GM21529 (cell line): ENCODE measurements around the gene CPSF7.
"Not testable (repeated sequence)": the region's sequence is repeated elsewhere in the genome, so short reads cannot be mapped to it uniquely, and the experiment has no call there.

Experiments used
- ATAC-seq: cut with Tn5 transposase; IDR thresholded peaks from one replicate; pipeline ENCODE4 v1.9.1; 2021; ENCODE audit not compliant: unreplicated experiment

CPSF7 gene, protein sequence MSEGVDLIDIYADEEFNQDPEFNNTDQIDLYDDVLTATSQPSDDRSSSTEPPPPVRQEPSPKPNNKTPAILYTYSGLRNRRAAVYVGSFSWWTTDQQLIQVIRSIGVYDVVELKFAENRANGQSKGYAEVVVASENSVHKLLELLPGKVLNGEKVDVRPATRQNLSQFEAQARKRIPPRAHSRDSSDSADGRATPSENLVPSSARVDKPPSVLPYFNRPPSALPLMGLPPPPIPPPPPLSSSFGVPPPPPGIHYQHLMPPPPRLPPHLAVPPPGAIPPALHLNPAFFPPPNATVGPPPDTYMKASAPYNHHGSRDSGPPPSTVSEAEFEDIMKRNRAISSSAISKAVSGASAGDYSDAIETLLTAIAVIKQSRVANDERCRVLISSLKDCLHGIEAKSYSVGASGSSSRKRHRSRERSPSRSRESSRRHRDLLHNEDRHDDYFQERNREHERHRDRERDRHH

DNA sequence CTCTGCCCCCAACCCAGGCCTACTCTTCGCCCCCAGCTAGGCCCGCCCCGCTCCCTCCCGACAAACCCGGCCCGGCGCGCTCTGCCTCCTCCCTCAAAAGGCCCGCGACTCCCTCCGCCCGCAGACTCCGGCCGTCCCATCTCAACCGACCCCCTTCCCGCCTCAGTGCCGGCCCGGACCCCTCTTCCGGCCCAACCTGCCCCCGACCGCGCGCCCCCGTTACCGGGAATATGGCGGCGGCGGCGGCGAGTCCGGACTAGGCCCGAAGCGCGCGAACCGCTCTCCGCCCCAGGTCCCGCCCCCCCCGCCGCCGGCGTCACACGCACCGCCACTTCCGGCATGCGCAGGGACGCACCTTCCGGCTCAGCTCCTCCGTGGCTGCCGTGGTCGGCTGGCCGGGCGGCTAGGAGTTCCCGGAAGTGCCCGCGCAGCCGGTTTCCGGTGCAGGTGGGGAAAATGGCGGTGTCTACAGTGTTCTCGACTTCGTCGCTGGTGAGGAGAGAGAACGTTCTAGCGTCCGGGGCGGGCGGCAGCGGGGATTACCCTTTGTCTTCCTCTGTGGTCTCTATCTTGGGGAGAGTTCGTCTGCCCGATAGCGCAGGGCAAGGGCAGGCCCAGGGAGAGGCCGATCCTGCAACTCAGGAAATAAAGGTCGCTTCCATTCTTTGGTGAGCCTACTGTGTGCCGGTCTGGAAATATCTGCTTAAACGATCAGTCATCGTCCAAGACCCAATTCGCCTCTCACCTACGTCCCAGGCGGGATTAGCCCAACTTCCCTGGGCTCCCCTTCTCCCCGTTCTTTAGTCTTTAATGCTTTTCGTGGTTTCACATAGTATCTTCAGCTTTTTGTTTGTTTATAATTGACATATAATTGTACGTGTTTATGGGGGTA lies at the start of gene CPSF7, which contains the start of gene SDHAF2:
Gene CPSF7 (minus strand): TSS at position 285 of the 892 bp plus-strand sequence. CDS start 740 bp downstream, outside the sequence.
Gene SDHAF2 (plus strand): TSS at position 434 of the 892 bp plus-strand sequence. CDS start 23 bp downstream, at position 457.
- peak; percentile 83 for ATAC-seq

- no peak for ATAC-seq
Observed at GRCh38 chr11:61477727-61478148, 48.0 kb upstream of the CPSF7 start.

GRCh38 chr11:61477126-61477525 lies 47.4 kb upstream of the CPSF7 start:
- ATAC-seq: no peak

GRCh38 chr11:61476371-61476770 lies 46.6 kb upstream of the CPSF7 start:
- ATAC-seq: no peak

- ATAC-seq: no peak
Observed at GRCh38 chr11:61475433-61475832, 45.7 kb upstream of the CPSF7 start.

- no peak for ATAC-seq
Observed at GRCh38 chr11:61474013-61474643, 44.4 kb upstream of the CPSF7 start.

- no peak for ATAC-seq
Observed at GRCh38 chr11:61473370-61474012, 43.7 kb upstream of the CPSF7 start.

DNA sequence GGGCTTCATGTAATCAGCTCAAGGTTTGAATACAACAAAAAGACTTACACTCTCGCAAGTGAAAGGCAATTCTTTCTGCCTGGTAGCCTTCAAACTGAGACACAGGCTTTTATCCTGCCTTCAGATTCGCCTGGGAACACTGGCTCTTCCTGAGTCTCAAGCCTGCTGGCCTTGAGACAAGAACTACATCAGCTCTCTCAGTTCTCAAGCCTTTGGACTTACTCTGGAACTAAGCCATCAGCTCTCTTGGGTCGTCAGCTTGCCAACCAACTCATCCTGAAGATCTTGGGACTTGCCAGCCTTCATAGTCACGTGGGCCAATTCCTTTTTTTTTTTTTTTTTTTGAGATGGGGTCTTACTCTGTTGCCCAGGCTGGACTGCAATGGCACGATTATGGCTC lies 43.1 kb upstream of the CPSF7 start:
- ATAC-seq: no peak

- ATAC-seq: no peak
Observed at GRCh38 chr11:61472282-61472681, 42.5 kb upstream of the CPSF7 start.

- ATAC-seq: no peak
Observed at GRCh38 chr11:61468002-61468401, 38.2 kb upstream of the CPSF7 start.

DNA sequence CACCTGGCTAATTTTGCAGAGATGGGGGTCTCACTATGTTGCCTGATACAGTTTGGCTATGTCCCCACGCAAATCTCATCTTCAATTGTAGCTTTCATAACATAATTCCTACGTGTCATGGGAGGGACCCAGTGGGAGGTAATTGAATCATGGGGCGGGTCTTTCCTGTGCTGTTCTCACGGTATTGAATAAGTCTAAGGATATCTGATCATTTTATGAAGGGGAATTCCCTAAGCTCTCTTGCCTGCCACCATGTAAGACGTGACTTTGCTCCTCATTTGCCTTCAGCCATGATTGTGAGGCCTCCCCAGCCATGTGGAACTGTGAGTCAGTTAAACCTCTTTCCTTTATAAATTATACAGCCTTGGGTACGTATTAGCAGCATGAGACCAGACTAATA lies 37.8 kb upstream of the CPSF7 start:
- ATAC-seq: not testable (repeated sequence)

- ATAC-seq: no peak
Observed at GRCh38 chr11:61460986-61461385, 31.2 kb upstream of the CPSF7 start.

GRCh38 chr11:61460474-61460881 lies 30.7 kb upstream of the CPSF7 start:
- no peak for ATAC-seq

DNA sequence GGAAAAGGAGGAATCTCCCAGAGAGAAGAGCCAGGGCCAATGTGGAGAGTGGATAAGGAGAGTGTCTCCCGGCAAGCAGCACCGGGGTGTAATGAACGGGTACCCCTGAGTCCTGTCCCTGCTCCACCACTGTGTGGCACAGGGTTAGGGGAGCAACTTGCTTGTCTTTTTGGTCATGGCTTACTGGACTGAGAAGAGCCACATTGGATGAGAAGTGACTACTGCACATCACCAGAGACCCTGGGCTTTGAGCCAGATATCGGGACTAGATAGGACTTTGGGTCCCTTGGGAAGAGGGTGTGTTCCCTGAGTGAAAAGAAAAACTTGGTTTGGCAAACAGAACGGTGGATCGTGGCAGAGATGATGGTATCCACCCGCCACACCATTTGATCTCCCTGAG lies 24.7 kb upstream of the CPSF7 start:
- no peak for ATAC-seq

DNA sequence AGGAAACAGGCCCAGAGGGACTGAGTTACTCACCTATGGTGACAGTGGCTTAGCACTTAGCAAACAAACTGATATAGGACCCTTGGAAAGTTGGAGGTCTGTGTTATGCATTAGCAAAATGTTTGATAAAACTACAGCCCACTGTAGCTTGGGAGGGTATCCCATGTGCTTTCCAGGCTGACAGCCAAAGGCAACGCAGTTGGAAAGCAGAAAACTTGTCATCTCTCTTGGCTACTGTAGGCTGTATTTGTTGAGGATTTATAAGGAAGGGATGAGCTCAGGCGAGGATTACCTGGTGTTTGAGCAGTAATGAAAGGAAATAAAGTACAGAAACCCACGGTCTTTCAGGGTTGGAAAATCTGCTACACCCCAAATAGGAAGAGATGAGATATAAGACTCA lies 23.9 kb upstream of the CPSF7 start:
- ATAC-seq: no peak

GRCh38 chr11:61452825-61453224 lies 23.1 kb upstream of the CPSF7 start:
- no peak for ATAC-seq

- no peak for ATAC-seq
Observed at GRCh38 chr11:61448552-61448927, 18.8 kb upstream of the CPSF7 start.

DNA sequence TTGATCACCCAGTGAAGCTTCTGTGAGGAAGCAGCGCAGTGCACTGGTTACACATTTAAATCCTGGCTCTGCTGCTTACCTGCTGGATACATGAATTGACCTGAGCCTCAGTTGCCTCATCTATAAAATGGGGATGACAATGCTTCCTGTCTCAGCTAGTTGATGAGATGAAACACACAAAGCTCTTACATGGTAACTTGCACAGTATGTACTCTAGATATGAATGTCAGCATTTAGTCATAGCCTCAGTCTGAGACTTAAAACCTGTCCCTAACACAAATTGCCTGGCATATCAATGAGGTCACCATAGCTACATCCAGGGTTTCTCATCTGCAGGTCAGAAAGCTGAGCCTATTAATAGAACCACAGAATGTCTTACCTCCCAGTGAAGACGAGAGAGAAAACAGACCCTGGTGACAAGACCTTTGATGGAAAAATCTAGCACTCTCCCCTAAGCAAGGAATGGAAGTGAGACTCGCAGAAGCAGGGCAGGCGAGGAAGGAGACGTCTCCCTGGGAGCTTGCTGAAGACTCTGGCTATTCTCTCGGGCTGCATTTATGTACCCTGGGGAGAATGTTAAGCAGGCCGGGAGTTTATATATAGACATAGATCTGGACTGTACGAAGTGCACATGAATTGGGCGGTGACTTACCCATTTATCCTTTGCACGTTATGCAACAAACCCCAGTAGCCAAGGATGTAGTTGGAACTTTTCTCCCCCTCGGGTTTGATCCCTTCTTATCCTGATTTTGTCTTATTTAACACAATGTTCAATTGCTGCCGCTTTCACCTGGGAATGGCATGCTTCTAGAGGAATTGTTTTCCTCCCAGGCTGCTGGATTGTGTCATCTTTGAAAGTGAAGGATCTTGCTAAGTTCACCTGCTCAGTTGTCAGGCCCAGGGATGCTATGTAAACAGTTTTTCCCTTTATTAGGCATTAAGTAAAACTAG lies 18.1 kb upstream of the CPSF7 start:
- ATAC-seq: no peak

DNA sequence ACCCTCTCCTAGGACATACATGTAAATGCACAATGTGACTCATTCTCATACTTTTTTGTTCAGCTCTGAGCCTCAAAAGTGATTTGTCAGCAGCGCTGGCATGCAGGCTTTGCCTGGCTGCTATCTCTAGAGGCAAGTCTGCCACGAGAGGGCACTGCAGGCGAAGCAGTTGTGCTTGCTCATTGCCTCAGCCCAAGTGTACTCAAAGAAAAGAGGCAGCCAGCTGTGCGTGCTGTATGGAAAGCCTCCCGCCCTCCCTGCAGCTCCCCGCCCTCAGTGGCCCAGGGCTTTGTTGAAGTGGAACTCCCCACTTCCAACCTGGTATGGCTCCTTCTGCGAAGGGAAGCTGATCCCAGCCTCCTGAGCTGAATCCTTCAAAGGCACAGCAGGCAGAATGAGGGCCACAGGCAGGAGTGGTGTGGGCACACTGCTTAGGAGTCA lies 16.5 kb upstream of the CPSF7 start:
- peak; percentile 90 for ATAC-seq

DNA sequence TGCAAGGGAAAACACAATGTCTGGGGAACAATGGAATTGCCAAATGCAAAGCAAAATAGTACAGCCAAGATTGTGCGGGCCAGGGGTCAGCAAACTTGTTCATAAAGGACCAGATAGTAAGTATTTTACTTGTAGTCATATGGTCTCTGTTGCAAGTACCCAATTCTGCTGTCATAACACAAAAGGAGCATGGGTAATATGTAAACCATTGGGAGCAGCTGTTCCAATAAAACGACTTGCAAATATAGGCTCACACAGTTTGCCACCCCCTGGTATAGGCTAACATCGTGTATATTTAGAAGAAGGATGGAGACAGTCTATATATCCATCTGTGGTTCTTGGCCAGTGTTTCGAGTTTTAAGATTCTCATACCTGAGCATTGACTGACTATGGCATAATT lies 15.7 kb upstream of the CPSF7 start:
- ATAC-seq: no peak
